GM23338 (cell line): ENCODE measurements around the gene ITIH5. TPM values are rescaled to one million over a fixed set of nuclear protein-coding genes. Genes with fewer than 3 reads are reported as not detected.

Experiments used
- ATAC-seq: fragments of 200-7000 bp; cut with Tn5 transposase; 3 replicates; pipeline ENCODE4 v1.9.1; 2020
- DNase-seq: peaks from one replicate; pipeline ENCODE4 v3.0.0-alpha.2; 2015; ENCODE audit warnings: low spot score
- H2AFZ ChIP-seq: fragments of 200-600 bp; sonication (generic); 2 replicates; pipeline ENCODE4 v1.8.0; 2016; ENCODE audit warnings: antibody characterized with exemption, mild to moderate bottlenecking, moderate library complexity
- H3F3A ChIP-seq: fragments of 200-600 bp; sonication (generic); replicated peaks from 2 replicates; pipeline ENCODE4 v1.8.0; 2017; ENCODE audit warnings: antibody characterized with exemption, mixed run types, low read depth
- H3K27ac ChIP-seq: fragments of 200-600 bp; sonication (generic); 2 replicates; pipeline ENCODE4 v1.6.1; 2016; ENCODE audit warnings: low read depth
- H3K27me3 ChIP-seq: fragments of 200-600 bp; sonication (generic); 2 replicates; pipeline ENCODE4 v1.8.0; 2016; ENCODE audit warnings: mild to moderate bottlenecking, mixed run types, moderate library complexity; ENCODE audit not compliant: insufficient read depth
- H3K36me3 ChIP-seq: fragments of 200-600 bp; sonication (generic); 2 replicates; pipeline ENCODE4 v1.8.0; 2016; ENCODE audit warnings: mild to moderate bottlenecking; ENCODE audit not compliant: insufficient read depth
- H3K4me1 ChIP-seq: fragments of 200-600 bp; sonication (generic); 2 replicates; pipeline ENCODE4 v1.8.0; 2016; ENCODE audit warnings: mild to moderate bottlenecking, moderate library complexity; ENCODE audit not compliant: insufficient read depth
- H3K4me2 ChIP-seq: fragments of 200-600 bp; sonication (generic); 2 replicates; pipeline ENCODE4 v1.7.1; 2017; ENCODE audit warnings: mixed run types
- H3K4me3 ChIP-seq: fragments of 200-600 bp; sonication (generic); 2 replicates; pipeline ENCODE4 v1.6.1; 2016; ENCODE audit warnings: mixed run types
- H3K79me2 ChIP-seq: fragments of 200-600 bp; sonication (generic); replicated peaks from 2 replicates; pipeline ENCODE4 v1.8.0; 2017; ENCODE audit warnings: mild to moderate bottlenecking; ENCODE audit not compliant: insufficient read depth
- H3K9me2 ChIP-seq: fragments of 200-600 bp; sonication (generic); 2 replicates; pipeline ENCODE4 v1.8.0; 2017; ENCODE audit not compliant: insufficient read depth
- H4K20me1 ChIP-seq: fragments of 200-600 bp; sonication (generic); replicated peaks from 2 replicates; pipeline ENCODE4 v1.8.0; 2017; ENCODE audit warnings: mild to moderate bottlenecking; ENCODE audit not compliant: insufficient read depth
- H3K27ac Mint-ChIP-seq: 2 replicates; pipeline ENCODE4 v1.8.0; 2020; ENCODE audit warnings: inconsistent platforms, mild to moderate bottlenecking, moderate library complexity, mixed read lengths
- H3K27me3 Mint-ChIP-seq: 3 replicates; pipeline ENCODE4 v1.8.0; 2022; ENCODE audit warnings: low read depth, mild to moderate bottlenecking, moderate library complexity, mixed read lengths, inconsistent platforms; ENCODE audit not compliant: insufficient read depth, poor library complexity
- H3K36me3 Mint-ChIP-seq: 3 replicates; pipeline ENCODE4 v1.8.0; 2021; ENCODE audit warnings: low read depth, mild to moderate bottlenecking, inconsistent platforms, moderate library complexity, mixed read lengths
- H3K4me1 Mint-ChIP-seq: 3 replicates; pipeline ENCODE4 v1.8.0; 2020; ENCODE audit warnings: mild to moderate bottlenecking, inconsistent platforms, mixed read lengths
- H3K4me3 Mint-ChIP-seq: 3 replicates; pipeline ENCODE4 v1.8.0; 2021; ENCODE audit warnings: moderate library complexity, mild to moderate bottlenecking, inconsistent platforms, mixed read lengths
- H3K9me3 Mint-ChIP-seq: 3 replicates; pipeline ENCODE4 v1.8.0; 2020; ENCODE audit warnings: moderate library complexity, mild to moderate bottlenecking, inconsistent platforms, mixed read lengths
- CREB1 ChIP-seq: fragments of 250-450 bp; sonication (Bioruptor Pico); IDR thresholded peaks from 2 replicates; pipeline ENCODE4 v1.5.0; 2020; ENCODE audit warnings: low read depth, mild to moderate bottlenecking, moderate library complexity
- CTCF ChIP-seq, 2 experiments: fragments of 200-600 bp in 1 of 2; sonication (generic) in 1 of 2; conservative IDR thresholded peaks; 2 replicates each; pipeline versions ENCODE4 v1.5.1 to v1.6.1; 2016 to 2017; ENCODE audit warnings: antibody characterized with exemption in 2 of 2, low read depth in 2 of 2, mild to moderate bottlenecking in 2 of 2, moderate library complexity in 1 of 2
- ETS1 ChIP-seq: IDR thresholded peaks from 2 replicates; pipeline ENCODE4 v1.6.1; 2016; ENCODE audit warnings: antibody characterized with exemption
- EZH2 ChIP-seq: fragments of 200-600 bp; sonication (generic); IDR thresholded peaks from one replicate; pipeline ENCODE4 v1.8.0; 2017; ENCODE audit warnings: antibody characterized with exemption, mild to moderate bottlenecking, low read depth; ENCODE audit not compliant: unreplicated experiment
- EZH2phosphoT487 ChIP-seq: fragments of 200-600 bp; sonication (generic); IDR thresholded peaks from one replicate; pipeline ENCODE4 v1.8.1; 2018; ENCODE audit warnings: antibody characterized with exemption; ENCODE audit not compliant: unreplicated experiment
- JUNB ChIP-seq: IDR thresholded peaks from one replicate; pipeline ENCODE4 v1.6.1; 2016; ENCODE audit warnings: antibody characterized with exemption; ENCODE audit not compliant: unreplicated experiment
- NANOG ChIP-seq: IDR thresholded peaks from 2 replicates; pipeline ENCODE4 v1.6.1; 2016; ENCODE audit warnings: antibody characterized with exemption, borderline replicate concordance
- POLR2AphosphoS5 ChIP-seq: IDR thresholded peaks from 2 replicates; pipeline ENCODE4 v1.6.1; 2016; ENCODE audit warnings: antibody characterized with exemption, low read depth
- REST ChIP-seq: IDR thresholded peaks from one replicate; pipeline ENCODE4 v1.6.1; 2018; ENCODE audit warnings: antibody characterized with exemption; ENCODE audit not compliant: unreplicated experiment
- STAT1 ChIP-seq: IDR thresholded peaks from one replicate; pipeline ENCODE4 v1.6.1; 2016; ENCODE audit warnings: antibody characterized with exemption; ENCODE audit not compliant: unreplicated experiment
- ZNF114 ChIP-seq: fragments of 250-450 bp; sonication (Bioruptor Pico); IDR thresholded peaks from 2 replicates; pipeline ENCODE4 v1.5.0; 2020; ENCODE audit warnings: mild to moderate bottlenecking, moderate library complexity
- ZNF331 ChIP-seq: fragments of 250-450 bp; sonication (Bioruptor Pico); IDR thresholded peaks from 2 replicates; pipeline ENCODE4 v1.5.0; 2020; ENCODE audit warnings: low read depth, mild to moderate bottlenecking, moderate library complexity
- ZNF462 ChIP-seq: fragments of 250-450 bp; sonication (Bioruptor Pico); IDR thresholded peaks from 2 replicates; pipeline ENCODE4 v1.5.0; 2020; ENCODE audit warnings: mild to moderate bottlenecking, moderate library complexity
- polyA plus RNA-seq: library from polyadenylated mRNA; unstranded; fragments of >200 nt; fragmentation: Nextera tagmentation; extraction: Ambion mirVana; gene quantifications from 2 replicates; pipeline ENCODE4 v1.2.1, GENCODE V29; 2016
- total RNA-seq: library from RNA; depleted of rRNA; stranded (reverse); fragments of >200 nt; shearing (Covaris generic); gene quantifications from 2 replicates; pipeline ENCODE4 v1.2.3, GENCODE V29; 2014

The ITIH5 gene
- total and polyA plus RNA-seq, 2 experiments from 2014 or later, result 0.99 to 2.2 TPM

DNA sequence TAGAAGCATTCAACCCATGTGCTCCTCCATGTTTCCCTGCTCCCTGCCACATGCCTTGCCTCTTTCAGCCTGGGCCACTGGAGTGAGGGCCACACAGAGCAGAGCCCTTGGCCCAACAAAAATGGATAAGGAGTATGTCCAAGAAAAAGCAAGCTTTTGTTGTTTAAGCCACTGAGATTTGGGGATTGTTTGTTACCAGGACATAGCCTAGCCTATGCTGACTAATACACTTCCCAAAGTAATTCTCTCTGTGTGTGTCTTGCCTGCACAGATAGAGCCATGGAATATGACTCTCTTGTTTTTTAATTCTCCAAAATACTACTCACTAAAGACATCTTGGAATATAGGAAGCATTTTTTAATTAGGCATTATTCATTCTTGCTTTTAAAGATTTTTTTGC, 22.8 kb upstream of the ITIH5 start:
- no peak overlapping the region for H3K4me2 ChIP-seq
- no peaks in the 10 kb centered on the region for H3K79me2 ChIP-seq
- TF ChIP-seq ZNF331 (CRISPR knock-in tag), result no peak
- no peak for TF ChIP-seq EZH2
- no peak for TF ChIP-seq EZH2phosphoT487
- no peak for TF ChIP-seq ZNF462 (CRISPR knock-in tag)
- no peak for TF ChIP-seq CREB1 (CRISPR knock-in tag)
- TF ChIP-seq REST, result no peak
- no peak for TF ChIP-seq NANOG
- no peak for TF ChIP-seq STAT1
- TF ChIP-seq POLR2AphosphoS5, result no peak
- no peak for TF ChIP-seq CTCF (conservative IDR thresholded peaks at IDR 0.05; ENCODE audit: low read depth in 2 of 2)
- no peak for TF ChIP-seq ETS1
- no peak for TF ChIP-seq JUNB
- no peak for TF ChIP-seq ZNF114 (CRISPR knock-in tag)
- no peak overlapping the region for H3K4me3 ChIP-seq
- Mint-ChIP-seq H3K36me3 (peaks cover 19% of the 10 kb centered on the region), H3K9me3 (peaks cover 48% of the 10 kb centered on the region), H3K27me3 (peaks cover 6% of the 10 kb centered on the region), H3K4me3 (no peak overlapping the region), H3K4me1 (no peaks in the 10 kb centered on the region), H3K27ac (no peak overlapping the region)
- H3K4me1 ChIP-seq, result 0 out of 2 replicates have a peak, but pooled peaks cover 2% of the 10 kb centered on the region
- ATAC-seq, result no peak
- H3F3A ChIP-seq, result no peaks in the 10 kb centered on the region
- H3K27ac ChIP-seq, result no peak overlapping the region
- no peaks in the 10 kb centered on the region for H4K20me1 ChIP-seq
- no peak for DNase-seq
- H2AFZ ChIP-seq, result no peak overlapping the region
- no peaks in the 10 kb centered on the region for H3K27me3 ChIP-seq
- no peaks in the 10 kb centered on the region for H3K9me2 ChIP-seq
- H3K36me3 ChIP-seq, result 0 out of 2 replicates have a peak, but pooled peaks cover 4% of the 10 kb centered on the region
